Lower lobe of right lung (tissue), 2 donors: ENCODE results near the gene PLA2G4E. TPM values are rescaled to one million over a fixed set of nuclear protein-coding genes. Genes with fewer than 3 reads are reported as not detected.

Source experiments
- ATAC-seq, 2 donors: fragments of 200-7000 bp; cut with Tn5 transposase; one replicate each; pipeline ENCODE4 v1.9.1; 2020 to 2022; ENCODE audit warnings: mild to moderate bottlenecking in 2 of 2, moderate library complexity in 2 of 2
- DNase-seq: peaks from one replicate; pipeline ENCODE4 v3.0.0-alpha.2; 2020
- H3K27ac ChIP-seq: fragments of 200-600 bp; one replicate; pipeline ENCODE4 v1.8.0; 2022
- H3K27me3 ChIP-seq: fragments of 200-600 bp; one replicate; pipeline ENCODE4 v1.8.0; 2022; ENCODE audit warnings: low read depth
- H3K36me3 ChIP-seq: fragments of 200-600 bp; one replicate; pipeline ENCODE4 v1.8.0; 2022; ENCODE audit warnings: mild to moderate bottlenecking
- H3K4me1 ChIP-seq: fragments of 200-600 bp; one replicate; pipeline ENCODE4 v1.8.0; 2022
- H3K4me3 ChIP-seq: fragments of 200-600 bp; one replicate; pipeline ENCODE4 v1.8.0; 2022; ENCODE audit warnings: mild to moderate bottlenecking
- H3K9me3 ChIP-seq: fragments of 200-600 bp; one replicate; pipeline ENCODE4 v1.8.0; 2022
- CTCF ChIP-seq: fragments of 200-600 bp; IDR thresholded peaks from one replicate; pipeline ENCODE4 v1.8.0; 2022; ENCODE audit warnings: antibody characterized with exemption, mild to moderate bottlenecking
- intact Hi-C: fragments of 100-400 bp; cut with DNase I; formaldehyde crosslinking; loops from one replicate; pipeline ENCODE4 v1.11.0; 2022
- total RNA-seq: library from RNA; stranded (reverse); fragmentation: NEBNext Ultra II Directional; extraction: Animal tissue kit (Norgen Biotek cat#: 25700); gene quantifications from one replicate; pipeline ENCODE4 v1.2.1, GENCODE V29; 2021
- donor health status: DM: no; HTN: yes; CAD: no; lungs with severe emphysema.

Gene PLA2G4E
- total RNA-seq, 1 donor from 2014 or later: 1.1 TPM

GRCh38 chr15:41997845-41998244, 23.0 kb downstream of the PLA2G4E start:
- H3K27me3 ChIP-seq: no peaks in the 10 kb centered on the region
- intact Hi-C loops: no loop called here
- H3K4me3 ChIP-seq: no peak overlapping the region
- TF ChIP-seq CTCF: no peak
- DNase-seq (no peak), ATAC-seq (no peak)
- no peaks in the 10 kb centered on the region for H3K9me3 ChIP-seq
- no peaks in the 10 kb centered on the region for H3K36me3 ChIP-seq
- no peaks in the 10 kb centered on the region for H3K4me1 ChIP-seq
- H3K27ac ChIP-seq: no peak overlapping the region

GRCh38 chr15:41996921-41997592, 23.8 kb downstream of the PLA2G4E start:
- H3K9me3 ChIP-seq: no peaks in the 10 kb centered on the region
- intact Hi-C loops: no loop called here
- H3K27ac ChIP-seq: no peak overlapping the region

GRCh38 chr15:41996376-41996775, 24.5 kb downstream of the PLA2G4E start:
- Histone ChIP-seq H3K27ac (no peak overlapping the region), H3K4me3 (no peak overlapping the region), H3K36me3 (no peaks in the 10 kb centered on the region), H3K27me3 (no peaks in the 10 kb centered on the region), H3K9me3 (no peaks in the 10 kb centered on the region), H3K4me1 (no peaks in the 10 kb centered on the region)
- TF ChIP-seq CTCF: no peak
- ATAC-seq (no peak), DNase-seq (no peak)
- intact Hi-C loops: no loop called here

More at GRCh38 chr15:41996921-41997592, 23.8 kb downstream of the PLA2G4E start:
- DNase-seq (no peak), ATAC-seq (no peak)
- no peaks in the 10 kb centered on the region for H3K36me3 ChIP-seq
- H3K4me3 ChIP-seq: no peak overlapping the region
- no peak for TF ChIP-seq CTCF
- no peaks in the 10 kb centered on the region for H3K27me3 ChIP-seq
- no peaks in the 10 kb centered on the region for H3K4me1 ChIP-seq

GRCh38 chr15:41995476-41995855, 25.4 kb downstream of the PLA2G4E start:
- intact Hi-C loops: no loop called here
- no peaks in the 10 kb centered on the region for H3K4me1 ChIP-seq
- no peaks in the 10 kb centered on the region for H3K27me3 ChIP-seq
- ATAC-seq: no peak
- no peak overlapping the region for H3K27ac ChIP-seq
- no peak overlapping the region for H3K4me3 ChIP-seq
- H3K36me3 ChIP-seq: no peaks in the 10 kb centered on the region
- TF ChIP-seq CTCF: no peak
- DNase-seq: no peak
- no peaks in the 10 kb centered on the region for H3K9me3 ChIP-seq

- intact Hi-C loops: no loop called here
- H3K27ac ChIP-seq: no peak overlapping the region
- no peak overlapping the region for H3K4me3 ChIP-seq
- ATAC-seq: no peak
- H3K4me1 ChIP-seq: no peaks in the 10 kb centered on the region
- DNase-seq: no peak
- H3K9me3 ChIP-seq: no peaks in the 10 kb centered on the region
- no peaks in the 10 kb centered on the region for H3K36me3 ChIP-seq
- H3K27me3 ChIP-seq: no peaks in the 10 kb centered on the region
- no peak for TF ChIP-seq CTCF
These were observed 25.9 kb downstream of the PLA2G4E start for GRCh38 chr15:41994772-41995475.
